Mesendoderm (in vitro differentiated cells): ENCODE data around the gene KAZN.
A peak's percentile ranks its signal among the peaks of the same experiment; 100 is the strongest.

Source experiments
- DNase-seq: peaks from one replicate; pipeline ENCODE4 v3.0.0; 2013
- H2AK5ac ChIP-seq: 2 replicates; pipeline ENCODE4 v1.6.1; 2013; ENCODE audit warnings: low read length, inconsistent platforms
- H2BK120ac ChIP-seq: 2 replicates; pipeline ENCODE4 v1.6.1; 2013; ENCODE audit warnings: low read depth, mild to moderate bottlenecking, low read length, moderate library complexity, mixed read lengths
- H2BK15ac ChIP-seq: replicated peaks from 2 replicates; pipeline ENCODE4 v1.6.1; 2013; ENCODE audit warnings: low read depth, mild to moderate bottlenecking, moderate library complexity
- H2BK5ac ChIP-seq: 2 replicates; pipeline ENCODE4 v1.6.1; 2013; ENCODE audit warnings: low read length, inconsistent platforms
- H3K18ac ChIP-seq: 2 replicates; pipeline ENCODE4 v1.6.1; 2013; ENCODE audit warnings: mild to moderate bottlenecking, low read length, mixed read lengths
- H3K23ac ChIP-seq: one replicate; pipeline ENCODE4 v1.6.1; 2013; ENCODE audit warnings: low read length
- H3K27ac ChIP-seq: 2 replicates; pipeline ENCODE4 v1.5.1; 2013; ENCODE audit warnings: low read depth, mild to moderate bottlenecking, inconsistent platforms, low read length, moderate library complexity
- H3K27me3 ChIP-seq: 2 replicates; pipeline ENCODE4 v1.6.1; 2013; ENCODE audit warnings: low read length, control low read depth, mild to moderate bottlenecking, inconsistent platforms; ENCODE audit not compliant: insufficient read depth, poor library complexity
- H3K36me3 ChIP-seq: 2 replicates; pipeline ENCODE4 v1.6.1; 2013; ENCODE audit warnings: low read length, inconsistent platforms; ENCODE audit not compliant: control insufficient read depth, insufficient read depth
- H3K4ac ChIP-seq: one replicate; pipeline ENCODE4 v1.6.1; 2013; ENCODE audit warnings: low read depth, mild to moderate bottlenecking, low read length, moderate library complexity
- H3K4me1 ChIP-seq: 2 replicates; pipeline ENCODE4 v1.6.1; 2013; ENCODE audit warnings: low read depth, low read length, inconsistent platforms; ENCODE audit not compliant: control insufficient read depth
- H3K4me2 ChIP-seq: 2 replicates; pipeline ENCODE4 v1.6.1; 2013; ENCODE audit warnings: low read length
- H3K4me3 ChIP-seq: 2 replicates; pipeline ENCODE4 v1.5.1; 2013; ENCODE audit warnings: mild to moderate bottlenecking, low read length
- H3K56ac ChIP-seq: one replicate; pipeline ENCODE4 v1.6.1; 2013; ENCODE audit warnings: low read length
- H3K79me1 ChIP-seq: 2 replicates; pipeline ENCODE4 v1.6.1; 2013; ENCODE audit warnings: low read length, inconsistent platforms
- H3K79me2 ChIP-seq: 2 replicates; pipeline ENCODE4 v1.6.1; 2013; ENCODE audit warnings: mild to moderate bottlenecking, low read length; ENCODE audit not compliant: control insufficient read depth, insufficient read depth
- H3K9ac ChIP-seq: 2 replicates; pipeline ENCODE4 v1.6.1; 2013; ENCODE audit warnings: low read length, inconsistent platforms
- H4K5ac ChIP-seq: one replicate; pipeline ENCODE4 v1.6.1; 2013; ENCODE audit warnings: low read length
- H4K8ac ChIP-seq: one replicate; pipeline ENCODE4 v1.6.1; 2013; ENCODE audit warnings: low read depth, mild to moderate bottlenecking, control low read depth, low read length, moderate library complexity
- WGBS: extraction: QIAGEN DNeasy Blood & Tissue Kit; methylation state at CpG from one replicate; pipeline ENCODE4 v1.1.7; 2013; ENCODE audit warnings: low lambda C conversion rate, missing lambda C conversion rate; ENCODE audit not compliant: insufficient coverage; ENCODE audit errors: extremely low coverage; 5-methylcytosine and 5-hydroxymethylcytosine counted together

KAZN gene

DNA sequence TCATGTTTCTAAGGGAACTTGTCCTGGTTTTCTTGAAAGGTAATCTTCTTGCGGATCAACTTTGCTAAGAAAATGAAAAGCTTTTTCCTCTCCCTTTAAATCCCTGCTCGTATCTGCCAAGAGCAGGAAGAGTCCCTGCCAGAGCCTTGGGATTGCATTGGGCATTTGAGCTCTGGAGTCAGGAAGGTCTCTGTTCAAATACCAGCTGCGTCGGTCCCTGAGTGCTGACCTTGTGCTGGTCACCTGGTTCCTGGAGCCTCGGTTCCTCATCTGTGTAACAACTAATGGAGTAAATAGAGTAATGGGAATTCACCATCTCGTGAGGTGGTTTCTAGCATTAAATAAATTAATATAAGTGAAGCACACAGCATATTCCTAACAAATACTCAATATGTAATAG lies 280.5 kb downstream of the KAZN start:
- Histone ChIP-seq H3K4me1 (peaks cover 18% of the 10 kb centered on the region), H3K27me3 (no peaks in the 10 kb centered on the region), H2BK120ac (no peak overlapping the region), H3K4me3 (no peak overlapping the region), H3K18ac (no peak overlapping the region), H3K56ac (no peak overlapping the region), H3K36me3 (no peaks in the 10 kb centered on the region), H3K27ac (no peak overlapping the region), H2BK15ac (no peak overlapping the region), H3K79me1 (peaks cover 3% of the 10 kb centered on the region), H2AK5ac (no peak overlapping the region), H3K4me2 (no peak overlapping the region), H2BK5ac (no peak overlapping the region), H4K5ac (no peak overlapping the region), H3K79me2 (no peaks in the 10 kb centered on the region), H4K8ac (no peak overlapping the region), H3K4ac (no peak overlapping the region), H3K9ac (no peak overlapping the region), H3K23ac (no peak overlapping the region)
- no peak for DNase-seq
- WGBS: no CpG with 5 or more reads among the region's 6 CpGs

- H2BK5ac ChIP-seq: no peak overlapping the region
- H3K23ac ChIP-seq: no peak overlapping the region
- H3K56ac ChIP-seq: peak overlapping the region; percentile 25
- H2BK15ac ChIP-seq: no peak overlapping the region
- H3K4me2 ChIP-seq: no peak overlapping the region
- H3K27ac ChIP-seq: no peak overlapping the region
- no CpG with 5 or more reads among the region's 7 CpGs for WGBS
- no peak for DNase-seq
- H3K36me3 ChIP-seq: no peaks in the 10 kb centered on the region
- no peak overlapping the region for H2BK120ac ChIP-seq
- H3K18ac ChIP-seq: no peak overlapping the region
- H3K4me1 ChIP-seq: peaks cover 15% of the 10 kb centered on the region
- H4K8ac ChIP-seq: no peak overlapping the region
- no peaks in the 10 kb centered on the region for H3K27me3 ChIP-seq
- no peak overlapping the region for H3K4me3 ChIP-seq
- no peak overlapping the region for H2AK5ac ChIP-seq
- no peak overlapping the region for H4K5ac ChIP-seq
- no peaks in the 10 kb centered on the region for H3K79me2 ChIP-seq
- H3K4ac ChIP-seq: no peak overlapping the region
- H3K79me1 ChIP-seq: peaks cover 3% of the 10 kb centered on the region
- no peak overlapping the region for H3K9ac ChIP-seq
Observed at GRCh38 chr1:14880456-14881316, 282.2 kb downstream of the KAZN start.

- Histone ChIP-seq H3K36me3 (no peaks in the 10 kb centered on the region), H3K27ac (no peak overlapping the region), H3K56ac (peak overlapping the region; percentile 38), H3K9ac (no peak overlapping the region), H3K4ac (no peak overlapping the region), H2BK120ac (no peak overlapping the region), H3K18ac (no peak overlapping the region), H3K79me1 (peaks cover 3% of the 10 kb centered on the region), H3K79me2 (no peaks in the 10 kb centered on the region), H3K23ac (no peak overlapping the region), H2AK5ac (no peak overlapping the region), H3K4me3 (no peak overlapping the region), H4K8ac (no peak overlapping the region), H2BK15ac (no peak overlapping the region), H3K4me1 (peaks cover 8% of the 10 kb centered on the region), H4K5ac (no peak overlapping the region), H2BK5ac (no peak overlapping the region), H3K4me2 (no peak overlapping the region), H3K27me3 (no peaks in the 10 kb centered on the region)
- no CpG with 5 or more reads among the region's 9 CpGs for WGBS
- no peak for DNase-seq
Observed at GRCh38 chr1:14881775-14882672, 283.5 kb downstream of the KAZN start.

DNA sequence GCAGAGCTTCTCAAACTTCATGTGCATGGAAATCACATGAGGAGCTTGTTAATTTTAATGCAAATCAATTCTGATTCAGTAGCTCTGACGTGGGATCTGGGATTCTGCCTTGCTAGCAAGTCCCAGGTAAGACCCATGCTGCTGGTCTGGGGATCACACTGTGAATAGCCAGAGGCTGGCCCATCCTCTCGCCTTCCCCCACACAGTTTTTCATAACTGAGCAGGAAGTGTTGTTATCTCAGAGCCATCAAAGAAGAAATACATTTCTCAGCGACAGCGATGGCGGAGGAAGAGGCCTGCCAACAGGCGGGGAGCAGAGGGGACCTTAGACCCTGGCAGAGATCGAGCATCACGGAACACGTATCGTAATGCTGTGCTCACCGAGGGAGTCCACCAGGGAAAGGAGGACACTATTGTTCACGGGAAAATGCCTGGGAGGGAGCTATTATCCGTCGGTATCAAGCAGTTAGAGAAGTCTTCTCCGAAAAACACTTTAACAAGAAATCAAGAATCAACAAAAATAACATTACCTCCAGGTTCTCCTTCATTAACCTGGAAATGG lies 286.2 kb downstream of the KAZN start:
- WGBS: no CpG with 5 or more reads among the region's 15 CpGs
- no peak overlapping the region for H3K4ac ChIP-seq
- H3K4me1 ChIP-seq: peaks cover 5% of the 10 kb centered on the region
- H3K27me3 ChIP-seq: no peaks in the 10 kb centered on the region
- H4K5ac ChIP-seq: no peak overlapping the region
- H3K27ac ChIP-seq: no peak overlapping the region
- no peak overlapping the region for H3K9ac ChIP-seq
- no peak for DNase-seq
- no peaks in the 10 kb centered on the region for H3K36me3 ChIP-seq
- no peak overlapping the region for H3K4me2 ChIP-seq
- no peak overlapping the region for H3K4me3 ChIP-seq
- H2BK15ac ChIP-seq: no peak overlapping the region
- H3K79me2 ChIP-seq: no peaks in the 10 kb centered on the region
- no peak overlapping the region for H3K18ac ChIP-seq
- no peak overlapping the region for H3K56ac ChIP-seq
- no peaks in the 10 kb centered on the region for H3K79me1 ChIP-seq
- no peak overlapping the region for H4K8ac ChIP-seq
- no peak overlapping the region for H2BK120ac ChIP-seq
- no peak overlapping the region for H3K23ac ChIP-seq
- H2AK5ac ChIP-seq: no peak overlapping the region
- H2BK5ac ChIP-seq: no peak overlapping the region

GRCh38 chr1:14887044-14887566 lies 288.6 kb downstream of the KAZN start:
- Histone ChIP-seq H2BK120ac (no peak overlapping the region), H3K4ac (no peak overlapping the region), H3K79me1 (no peaks in the 10 kb centered on the region), H3K9ac (no peak overlapping the region), H3K79me2 (no peaks in the 10 kb centered on the region), H3K27me3 (no peaks in the 10 kb centered on the region), H4K8ac (no peak overlapping the region), H3K18ac (no peak overlapping the region), H3K36me3 (no peaks in the 10 kb centered on the region), H4K5ac (no peak overlapping the region), H3K4me2 (no peak overlapping the region), H3K4me3 (no peak overlapping the region), H2AK5ac (no peak overlapping the region), H2BK15ac (no peak overlapping the region), H3K4me1 (peaks cover 2% of the 10 kb centered on the region), H3K56ac (no peak overlapping the region), H3K23ac (no peak overlapping the region), H2BK5ac (no peak overlapping the region), H3K27ac (no peak overlapping the region)
- WGBS: no CpG with 5 or more reads among the region's 5 CpGs
- no peak for DNase-seq
